ENCODE measurements around the gene HSPD1. TPM values are rescaled to one million over a fixed set of nuclear protein-coding genes. Genes with fewer than 3 reads are reported as not detected.
"Not testable (repeated sequence)": the region's sequence is repeated elsewhere in the genome, so short reads cannot be mapped to it uniquely, and the experiment has no call there.

HSPD1 gene
- total and polyA plus RNA-seq, 9 donors = 154 to 306 (median 275) TPM

GRCh38 chr2:197498937-197499593 is 575 bp downstream of the HSPD1 start:
- Histone ChIP-seq H3K27ac (ENCODE audit: low read length) (peak overlapping the region; percentile 99), H3K36me3 (ENCODE audit: control insufficient read depth, insufficient read depth, low read length) (peaks cover 31% of the 10 kb centered on the region), H3K4me1 (ENCODE audit: control insufficient read depth, insufficient read depth, low read length) (peaks cover 16% of the 10 kb centered on the region), H3K9me3 (replicated peaks; ENCODE audit: control insufficient read depth, low read depth, low read length) (no peaks in the 10 kb centered on the region), H3K27me3 (ENCODE audit: control insufficient read depth, insufficient read depth, low read length) (no peaks in the 10 kb centered on the region), H3K4me3 (ENCODE audit: low read length) (peak overlapping the region; percentile 98)
- 2% methylated on average over 44 of the region's 46 CpGs for WGBS (ENCODE audit: insufficient coverage)
- DNase-seq = peak; percentile 76

GRCh38 chr2:197498235-197498936 is 1.3 kb downstream of the HSPD1 start:
- peaks cover 16% of the 10 kb centered on the region for H3K4me1 ChIP-seq (ENCODE audit: control insufficient read depth, insufficient read depth, low read length)
- WGBS (ENCODE audit: insufficient coverage) = 2% methylated on average over 10 of the region's 14 CpGs
- H3K9me3 ChIP-seq (replicated peaks; ENCODE audit: control insufficient read depth, low read depth, low read length) = no peaks in the 10 kb centered on the region
- H3K27ac ChIP-seq (ENCODE audit: low read length) = peak overlapping the region; percentile 99
- peaks cover 31% of the 10 kb centered on the region for H3K36me3 ChIP-seq (ENCODE audit: control insufficient read depth, insufficient read depth, low read length)
- no peaks in the 10 kb centered on the region for H3K27me3 ChIP-seq (ENCODE audit: control insufficient read depth, insufficient read depth, low read length)
- peak overlapping the region; percentile 98 for H3K4me3 ChIP-seq (ENCODE audit: low read length)
- DNase-seq = peak; percentile 26

GRCh38 chr2:197497326-197497725 is 2.3 kb downstream of the HSPD1 start:
- H3K27me3 ChIP-seq (ENCODE audit: control insufficient read depth, insufficient read depth, low read length) = no peaks in the 10 kb centered on the region
- peaks cover 16% of the 10 kb centered on the region for H3K4me1 ChIP-seq (ENCODE audit: control insufficient read depth, insufficient read depth, low read length)
- H3K9me3 ChIP-seq (replicated peaks; ENCODE audit: control insufficient read depth, low read depth, low read length) = no peaks in the 10 kb centered on the region
- no peak overlapping the region for H3K27ac ChIP-seq (ENCODE audit: low read length)
- peaks cover 39% of the 10 kb centered on the region for H3K36me3 ChIP-seq (ENCODE audit: control insufficient read depth, insufficient read depth, low read length)
- H3K4me3 ChIP-seq (ENCODE audit: low read length) = no peak overlapping the region
- no CpG with 5 or more reads among the region's 2 CpGs for WGBS (ENCODE audit: insufficient coverage)
- no peak for DNase-seq

GRCh38 chr2:197496695-197497094 is 2.9 kb downstream of the HSPD1 start:
- no peak for DNase-seq
- no peak overlapping the region for H3K4me3 ChIP-seq (ENCODE audit: low read length)
- H3K36me3 ChIP-seq (ENCODE audit: control insufficient read depth, insufficient read depth, low read length) = peaks cover 39% of the 10 kb centered on the region
- H3K9me3 ChIP-seq (replicated peaks; ENCODE audit: control insufficient read depth, low read depth, low read length) = no peaks in the 10 kb centered on the region
- H3K27me3 ChIP-seq (ENCODE audit: control insufficient read depth, insufficient read depth, low read length) = no peaks in the 10 kb centered on the region
- no peak overlapping the region for H3K27ac ChIP-seq (ENCODE audit: low read length)
- peaks cover 14% of the 10 kb centered on the region for H3K4me1 ChIP-seq (ENCODE audit: control insufficient read depth, insufficient read depth, low read length)

GRCh38 chr2:197495433-197496134 is 4.1 kb downstream of the HSPD1 start:
- no peaks in the 10 kb centered on the region for H3K27me3 ChIP-seq (ENCODE audit: control insufficient read depth, insufficient read depth, low read length)
- no CpG with 5 or more reads among the region's 2 CpGs for WGBS (ENCODE audit: insufficient coverage)
- H3K36me3 ChIP-seq (ENCODE audit: control insufficient read depth, insufficient read depth, low read length) = peaks cover 42% of the 10 kb centered on the region
- H3K4me3 ChIP-seq (ENCODE audit: low read length) = no peak overlapping the region
- DNase-seq = no peak
- H3K9me3 ChIP-seq (replicated peaks; ENCODE audit: control insufficient read depth, low read depth, low read length) = no peaks in the 10 kb centered on the region
- peaks cover 9% of the 10 kb centered on the region for H3K4me1 ChIP-seq (ENCODE audit: control insufficient read depth, insufficient read depth, low read length)
- no peak overlapping the region for H3K27ac ChIP-seq (ENCODE audit: low read length)

GRCh38 chr2:197487385-197487784 is 12.3 kb downstream of the HSPD1 start:
- peaks cover 56% of the 10 kb centered on the region for H3K36me3 ChIP-seq (ENCODE audit: control insufficient read depth, insufficient read depth, low read length)
- H3K27ac ChIP-seq (ENCODE audit: low read length) = no peak overlapping the region
- 96% methylated on average over 4 of the region's 4 CpGs for WGBS (ENCODE audit: insufficient coverage)

GRCh38 chr2:197486175-197486574 is 13.5 kb downstream of the HSPD1 start:
- no peaks in the 10 kb centered on the region for H3K4me1 ChIP-seq (ENCODE audit: control insufficient read depth, insufficient read depth, low read length)
- peaks cover 46% of the 10 kb centered on the region for H3K36me3 ChIP-seq (ENCODE audit: control insufficient read depth, insufficient read depth, low read length)
- peaks cover 7% of the 10 kb centered on the region for H3K9me3 ChIP-seq (replicated peaks; ENCODE audit: control insufficient read depth, low read depth, low read length)
- WGBS (ENCODE audit: insufficient coverage) = no CpG with 5 or more reads among the region's 2 CpGs
- no peak overlapping the region for H3K4me3 ChIP-seq (ENCODE audit: low read length)
- no peaks in the 10 kb centered on the region for H3K27me3 ChIP-seq (ENCODE audit: control insufficient read depth, insufficient read depth, low read length)
- no peak for DNase-seq
- H3K27ac ChIP-seq (ENCODE audit: low read length) = no peak overlapping the region

More at GRCh38 chr2:197487385-197487784, 12.3 kb downstream of the HSPD1 start:
- Histone ChIP-seq H3K9me3 (replicated peaks; ENCODE audit: control insufficient read depth, low read depth, low read length) (peaks cover 7% of the 10 kb centered on the region), H3K4me3 (ENCODE audit: low read length) (no peak overlapping the region), H3K4me1 (ENCODE audit: control insufficient read depth, insufficient read depth, low read length) (no peaks in the 10 kb centered on the region), H3K27me3 (ENCODE audit: control insufficient read depth, insufficient read depth, low read length) (no peaks in the 10 kb centered on the region)
- DNase-seq = no peak

GRCh38 chr2:197484248-197484647 is 15.4 kb downstream of the HSPD1 start:
- WGBS (ENCODE audit: insufficient coverage) = no CpG with 5 or more reads among the region's 3 CpGs
- H3K4me1 ChIP-seq (ENCODE audit: control insufficient read depth, insufficient read depth, low read length); H3K27ac ChIP-seq (ENCODE audit: low read length); H3K9me3 ChIP-seq (replicated peaks; ENCODE audit: control insufficient read depth, low read depth, low read length); DNase-seq; H3K4me3 ChIP-seq (ENCODE audit: low read length); H3K27me3 ChIP-seq (ENCODE audit: control insufficient read depth, insufficient read depth, low read length): not testable (repeated sequence)
- peaks cover 36% of the 10 kb centered on the region for H3K36me3 ChIP-seq (ENCODE audit: control insufficient read depth, insufficient read depth, low read length)

- DNase-seq = no peak
- Histone ChIP-seq H3K4me3 (ENCODE audit: low read length) (no peak overlapping the region), H3K36me3 (ENCODE audit: control insufficient read depth, insufficient read depth, low read length) (peaks cover 38% of the 10 kb centered on the region), H3K4me1 (ENCODE audit: control insufficient read depth, insufficient read depth, low read length) (no peaks in the 10 kb centered on the region), H3K27me3 (ENCODE audit: control insufficient read depth, insufficient read depth, low read length) (no peaks in the 10 kb centered on the region), H3K27ac (ENCODE audit: low read length) (no peak overlapping the region), H3K9me3 (replicated peaks; ENCODE audit: control insufficient read depth, low read depth, low read length) (peaks cover 7% of the 10 kb centered on the region)
- 80% methylated on average over 2 of the region's 9 CpGs for WGBS (ENCODE audit: insufficient coverage)
Observed at GRCh38 chr2:197480165-197481036, 19.2 kb downstream of the HSPD1 start.

All from muscle of leg (tissue), 11 donors.